Activated T-helper 1 cell treated with anti-CD3 and anti-CD28 coated beads, Interleukin-2, amount 50 U/mL, for 16 hours (primary cell): ENCODE results near the gene ZBTB25.

Source experiments
- DNase-seq, 2 donors: peaks; one replicate each; pipeline ENCODE4 v3.0.0-alpha.2; 2020; ENCODE audit warnings: low read depth in 1 of 2, low spot score in 1 of 2

ZBTB25 gene

DNA sequence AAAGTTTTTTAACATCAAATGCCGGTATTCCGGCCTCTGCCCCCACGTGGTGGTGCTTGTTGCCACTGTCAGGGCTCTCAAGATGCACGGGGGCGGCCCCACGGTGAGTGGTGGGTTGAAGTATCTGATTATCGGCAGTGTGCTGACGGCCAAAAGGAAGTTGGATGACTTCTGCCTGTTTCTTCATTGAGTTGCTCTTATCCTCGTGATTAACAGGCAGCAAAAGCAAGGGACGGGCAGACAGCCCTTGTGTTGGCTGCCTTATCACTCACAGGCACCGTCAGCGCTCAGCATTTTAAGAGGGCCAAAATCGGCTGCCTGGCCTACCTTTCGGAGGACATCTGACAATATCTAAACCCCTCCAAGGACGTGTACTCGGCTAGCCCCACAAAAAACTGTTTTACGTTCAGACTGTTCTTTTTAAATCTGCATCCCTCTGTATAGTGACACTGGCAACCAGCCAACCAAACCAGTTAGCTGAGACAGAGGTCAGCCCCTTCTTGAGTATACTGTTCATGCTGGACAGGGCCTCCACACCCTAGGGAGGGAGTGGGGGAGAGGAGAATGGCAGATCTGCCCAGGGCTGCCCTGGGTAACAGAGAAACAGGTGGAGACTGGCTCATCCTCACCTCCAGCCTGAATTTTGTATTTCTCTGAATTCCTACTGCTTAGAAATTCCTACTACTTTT, 61.2 kb downstream of the ZBTB25 start:
- DNase-seq, result no peak

DNA sequence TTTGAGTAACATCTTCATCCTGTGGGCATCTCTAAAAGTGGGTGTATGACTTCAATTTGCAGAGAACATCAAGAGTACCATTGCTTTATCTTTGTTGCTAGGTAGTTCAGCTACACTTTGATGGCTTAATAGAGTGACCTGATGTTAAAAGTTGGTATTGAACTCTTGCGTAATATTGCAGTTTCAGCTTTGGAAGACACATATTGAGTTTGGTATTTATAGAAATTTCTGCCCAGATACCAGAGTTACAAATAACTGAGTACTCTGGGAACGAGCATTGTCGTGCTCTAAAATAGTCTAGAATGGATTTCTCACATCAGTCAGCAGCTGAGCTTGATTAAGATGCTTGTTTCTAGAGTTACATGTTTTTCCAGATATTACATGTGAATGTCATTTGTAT, 63.1 kb downstream of the ZBTB25 start:
- no peak for DNase-seq

DNA sequence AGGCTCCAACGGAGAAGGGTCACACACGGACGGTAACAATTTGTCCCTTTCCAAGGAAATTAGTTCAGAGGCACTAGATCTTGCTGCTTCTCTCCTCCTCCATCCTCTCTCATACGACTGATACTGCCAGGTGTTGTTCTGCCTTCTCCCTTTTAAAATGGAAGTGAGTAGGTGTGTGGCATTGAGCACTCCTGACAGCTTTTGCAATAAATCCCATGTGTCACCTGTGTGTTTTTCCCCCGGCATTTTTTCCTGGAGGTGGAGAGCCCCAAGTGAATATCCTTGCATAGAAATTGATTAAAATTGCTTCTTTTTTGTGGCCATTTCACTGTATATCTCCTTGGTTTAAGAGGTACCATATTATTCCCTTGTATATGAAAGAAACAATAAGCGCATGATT, 64.5 kb downstream of the ZBTB25 start:
- DNase-seq, result no peak

DNA sequence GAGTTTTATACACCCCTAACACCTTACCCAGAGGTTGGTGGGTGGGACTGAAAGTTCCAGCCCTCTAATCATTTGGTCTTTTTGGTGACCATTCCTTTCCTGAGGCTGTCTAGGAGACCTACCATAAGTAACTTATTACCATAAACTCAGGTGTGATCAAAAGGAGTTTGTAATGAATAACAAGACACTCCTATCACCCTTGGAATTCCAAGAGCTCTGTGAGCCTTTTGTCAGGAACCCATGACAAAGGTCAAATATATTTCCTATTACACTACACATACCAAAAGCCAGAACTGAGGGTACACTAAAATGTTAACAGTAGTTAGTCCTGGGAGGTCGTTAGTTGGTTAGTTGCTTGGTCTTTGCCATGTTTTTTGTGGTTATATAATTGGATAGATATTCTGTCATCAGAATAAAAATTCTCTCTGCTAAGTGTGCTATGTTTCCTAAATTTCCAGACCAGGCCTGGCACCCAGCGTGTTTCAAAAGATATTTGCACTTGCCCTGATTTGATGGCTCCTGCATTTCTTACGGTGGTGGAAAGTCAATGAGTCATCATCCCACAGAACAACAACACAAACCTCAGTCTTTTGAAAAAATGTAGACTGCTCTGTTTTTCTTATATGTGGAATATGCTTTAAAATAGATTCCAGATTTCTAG, 65.3 kb downstream of the ZBTB25 start:
- DNase-seq, result no peak

DNA sequence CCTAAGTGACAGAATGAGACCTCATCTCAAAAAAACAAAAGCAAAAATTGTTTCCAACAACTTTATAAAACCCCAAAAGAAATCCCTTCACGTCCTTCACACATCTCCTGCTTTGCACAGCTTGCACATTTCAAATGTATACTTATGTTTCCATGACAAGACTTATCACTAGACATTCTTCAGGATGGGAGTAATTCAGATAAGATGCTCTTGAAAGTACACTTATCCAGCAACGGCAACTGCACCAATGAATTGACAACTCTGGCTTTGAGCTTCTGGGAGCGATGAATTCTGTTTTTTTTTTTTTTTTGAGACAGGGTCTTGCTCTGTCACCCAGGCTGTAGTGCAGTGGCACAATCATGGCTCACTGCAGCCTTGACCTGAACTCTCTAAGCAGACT, 69.1 kb downstream of the ZBTB25 start:
- no peak for DNase-seq

DNA sequence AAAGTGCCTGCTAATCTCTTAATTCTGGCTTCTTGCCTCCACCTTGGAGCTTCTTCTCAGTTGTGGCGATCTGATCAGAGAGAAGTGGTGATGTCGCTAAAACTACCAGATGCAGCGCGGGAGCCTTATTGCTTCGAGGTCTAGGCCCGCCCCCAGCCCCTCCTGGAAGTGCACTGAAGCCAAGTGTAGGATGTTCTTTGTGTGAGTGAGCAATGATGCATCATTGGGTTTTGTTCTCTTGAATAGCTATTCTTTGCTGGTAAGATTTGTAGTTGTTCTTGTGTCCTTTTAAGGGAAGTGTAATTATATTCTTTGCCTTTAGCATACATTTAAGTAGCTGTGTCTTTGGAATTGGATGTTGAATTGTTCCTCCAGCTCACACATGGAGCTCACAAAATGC, 79.7 kb downstream of the ZBTB25 start:
- no peak for DNase-seq

DNA sequence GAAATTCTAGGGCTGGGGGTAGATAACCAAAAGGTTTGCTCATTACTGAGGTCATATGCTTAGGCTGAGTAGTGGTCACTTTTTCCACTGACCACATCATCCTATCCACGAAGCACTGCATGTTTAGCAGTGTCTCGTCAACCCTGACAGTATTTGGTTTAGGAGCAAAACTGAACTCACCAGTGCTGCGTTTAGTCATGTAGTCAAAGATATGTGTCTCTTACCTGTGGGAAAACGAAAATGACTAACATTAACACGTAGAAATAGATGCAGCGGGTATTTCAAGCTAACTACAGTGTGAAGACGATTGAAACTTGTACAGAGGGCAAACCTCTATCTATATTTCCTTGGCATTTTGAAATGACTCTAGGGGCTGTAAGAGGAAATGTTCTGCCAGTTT, 80.9 kb downstream of the ZBTB25 start:
- DNase-seq, result no peak

DNA sequence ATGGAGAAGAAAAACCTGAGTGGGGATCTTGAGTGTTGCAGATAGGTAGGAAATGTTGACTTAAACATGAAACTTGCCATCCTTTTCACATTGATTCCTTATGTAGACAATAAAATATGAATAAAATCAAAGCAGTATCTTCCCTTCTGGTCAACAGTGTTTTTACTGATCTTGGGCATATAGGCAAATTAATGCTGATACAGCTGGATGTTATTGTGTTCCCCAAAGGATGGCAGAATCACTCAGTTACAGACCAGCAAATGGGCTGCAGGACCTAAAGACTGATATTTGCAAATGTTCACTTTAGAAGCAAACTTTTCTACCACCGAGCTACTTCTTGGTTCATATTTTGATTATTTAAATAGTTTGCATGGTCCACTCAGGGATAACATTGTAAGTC, 81.6 kb downstream of the ZBTB25 start:
- no peak for DNase-seq

DNA sequence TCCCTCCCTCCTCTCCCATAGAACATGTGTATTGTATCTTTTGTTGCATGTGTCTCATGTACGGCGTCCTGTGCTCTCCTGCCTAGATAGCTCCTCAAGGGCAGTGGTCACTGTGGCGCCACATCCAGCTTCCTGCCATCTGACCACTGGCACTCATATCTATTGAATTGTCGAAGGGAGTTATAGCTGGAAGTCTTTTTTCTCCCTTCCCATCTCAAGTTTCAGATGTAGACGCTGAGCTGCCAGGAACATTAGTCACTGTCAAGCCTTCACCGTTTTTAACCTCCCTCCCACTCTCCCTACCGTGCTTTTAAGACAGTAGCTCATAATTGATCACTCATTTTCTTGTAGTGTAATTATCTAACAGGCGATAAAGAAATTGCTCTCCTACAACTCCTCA, 82.5 kb downstream of the ZBTB25 start:
- no peak for DNase-seq

DNA sequence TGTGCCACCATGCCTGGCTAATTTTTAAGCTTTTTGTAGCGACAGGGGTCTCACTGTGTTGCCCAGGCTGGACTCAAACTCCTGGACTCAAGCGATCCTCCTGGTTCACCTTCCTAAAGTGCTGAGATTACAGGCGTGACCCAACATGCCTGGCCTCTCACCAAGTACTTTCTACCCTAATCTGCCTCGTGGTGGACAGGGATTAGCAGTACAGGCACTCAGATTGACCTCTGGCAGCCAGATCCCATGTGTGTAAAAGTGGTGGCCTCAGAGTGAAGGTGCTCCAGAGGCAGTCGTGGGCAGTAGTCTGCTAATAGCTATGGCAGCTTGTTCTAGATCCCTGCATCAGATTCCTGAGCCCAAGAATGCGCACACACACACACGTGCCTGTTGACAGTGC, 84.6 kb downstream of the ZBTB25 start:
- no peak for DNase-seq

DNA sequence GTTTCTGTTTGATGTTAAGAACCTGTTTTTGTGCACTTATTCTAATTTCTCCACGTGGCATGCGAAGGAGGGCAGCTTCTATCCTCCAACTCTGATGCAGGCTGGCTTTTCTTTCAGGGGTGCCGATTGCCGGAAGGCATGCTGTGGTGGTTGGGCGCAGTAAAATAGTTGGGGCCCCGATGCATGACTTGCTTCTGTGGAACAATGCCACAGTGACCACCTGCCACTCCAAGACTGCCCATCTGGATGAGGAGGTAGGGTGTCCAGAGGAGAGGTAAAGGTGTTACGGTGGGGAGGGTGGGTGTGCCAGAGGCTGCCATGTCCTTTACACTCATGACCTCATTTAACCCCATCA, 85.9 kb downstream of the ZBTB25 start:
- DNase-seq, result no peak

DNA sequence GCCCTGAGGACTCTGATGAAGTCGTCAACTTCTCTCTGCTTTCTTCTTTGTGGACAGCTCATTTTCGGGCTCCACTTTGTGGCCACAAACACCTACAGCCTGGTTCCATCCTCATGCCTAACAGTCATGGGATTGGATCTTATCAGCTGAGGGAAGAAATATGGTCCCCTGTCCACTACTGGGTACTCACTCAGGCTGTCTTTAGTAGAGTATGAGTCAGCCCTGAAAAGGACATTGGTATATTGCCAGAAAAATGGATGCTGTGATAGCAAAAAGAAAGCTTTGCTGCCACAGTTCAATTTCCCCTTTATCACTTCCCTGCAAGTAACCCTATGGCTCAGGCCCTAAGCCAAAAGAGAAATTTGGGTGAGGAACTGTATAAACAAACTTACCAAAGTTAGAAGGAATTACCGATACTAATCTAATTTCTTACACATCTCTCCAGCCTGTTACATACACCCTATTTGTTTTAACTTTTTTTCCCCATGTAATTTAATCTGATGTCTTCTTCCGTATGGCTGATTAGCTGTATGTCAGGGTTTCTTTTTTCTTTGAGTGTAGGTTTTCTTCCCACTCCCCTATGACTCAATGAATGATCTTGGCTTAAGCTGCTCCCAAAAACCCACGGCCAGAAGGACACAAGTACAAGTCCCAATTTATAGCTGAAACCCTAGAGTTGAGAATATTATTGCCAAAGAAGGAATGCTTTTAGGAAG, 86.4 kb downstream of the ZBTB25 start:
- DNase-seq, result no peak

DNA sequence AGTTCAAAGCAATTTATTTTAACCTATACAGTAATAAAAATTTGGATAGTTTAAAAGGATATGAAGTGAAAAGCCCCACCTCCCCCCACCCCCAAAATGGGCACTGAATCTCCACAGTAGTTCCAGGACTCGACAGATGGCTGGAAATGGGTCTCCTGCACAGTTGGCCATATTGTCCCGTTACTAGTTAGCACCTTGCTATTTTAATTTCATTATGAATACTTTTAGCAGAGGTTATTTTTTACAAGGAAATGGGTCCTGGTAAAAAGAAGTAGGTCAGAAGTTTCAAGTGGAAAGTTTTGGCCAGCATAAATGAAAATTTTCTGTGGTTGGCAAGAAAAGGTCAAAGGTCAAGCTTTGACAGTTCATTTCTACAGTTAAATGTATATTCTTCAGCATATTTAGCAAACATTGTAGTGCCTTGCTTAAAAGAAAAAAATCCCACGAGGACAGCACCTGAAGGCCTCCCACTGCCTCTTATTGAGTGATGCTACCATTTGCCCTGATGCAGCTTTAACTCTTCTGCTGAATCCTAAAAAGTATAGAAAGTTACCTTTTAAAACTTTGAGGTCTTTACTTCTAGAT, 87.2 kb downstream of the ZBTB25 start:
- DNase-seq, result no peak

DNA sequence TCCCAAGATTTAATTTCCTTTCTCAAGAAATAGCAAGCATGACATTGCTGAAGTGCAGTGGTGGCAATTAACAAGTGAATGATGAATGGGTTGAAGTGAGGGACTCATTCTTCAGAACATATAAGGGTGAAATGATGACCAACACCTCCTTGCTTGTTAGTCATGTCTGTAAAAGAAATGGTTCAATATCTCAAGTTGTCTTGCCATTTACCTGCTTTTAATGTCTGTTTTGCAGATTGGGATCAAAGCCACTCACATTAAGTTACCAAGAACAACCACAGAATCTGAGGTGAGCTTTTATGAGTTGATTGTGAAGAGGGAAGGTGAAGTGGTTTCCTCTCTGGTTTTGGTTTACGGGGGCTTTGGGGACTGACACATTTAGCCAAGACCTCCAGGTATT, 91.4 kb downstream of the ZBTB25 start:
- DNase-seq, result no peak

DNA sequence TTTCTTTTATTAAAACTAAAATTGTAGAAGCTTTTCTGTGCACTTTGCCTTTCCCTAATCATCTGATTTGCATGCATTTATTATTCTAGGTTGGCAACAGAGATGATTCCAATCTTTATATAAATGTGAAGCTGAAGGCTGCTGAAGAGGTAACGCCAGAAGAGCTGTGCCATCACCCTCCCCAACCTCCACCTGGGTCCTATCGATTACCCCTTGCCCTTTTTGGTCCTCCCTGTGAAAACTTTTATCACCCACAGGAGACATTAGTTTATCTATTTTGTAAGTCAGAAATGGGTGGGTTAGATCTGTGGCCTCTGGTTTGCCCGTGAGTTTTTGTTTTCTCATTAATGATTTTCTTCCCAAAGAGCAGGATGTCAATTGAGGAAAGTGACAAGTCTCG, 92.6 kb downstream of the ZBTB25 start:
- no peak for DNase-seq

DNA sequence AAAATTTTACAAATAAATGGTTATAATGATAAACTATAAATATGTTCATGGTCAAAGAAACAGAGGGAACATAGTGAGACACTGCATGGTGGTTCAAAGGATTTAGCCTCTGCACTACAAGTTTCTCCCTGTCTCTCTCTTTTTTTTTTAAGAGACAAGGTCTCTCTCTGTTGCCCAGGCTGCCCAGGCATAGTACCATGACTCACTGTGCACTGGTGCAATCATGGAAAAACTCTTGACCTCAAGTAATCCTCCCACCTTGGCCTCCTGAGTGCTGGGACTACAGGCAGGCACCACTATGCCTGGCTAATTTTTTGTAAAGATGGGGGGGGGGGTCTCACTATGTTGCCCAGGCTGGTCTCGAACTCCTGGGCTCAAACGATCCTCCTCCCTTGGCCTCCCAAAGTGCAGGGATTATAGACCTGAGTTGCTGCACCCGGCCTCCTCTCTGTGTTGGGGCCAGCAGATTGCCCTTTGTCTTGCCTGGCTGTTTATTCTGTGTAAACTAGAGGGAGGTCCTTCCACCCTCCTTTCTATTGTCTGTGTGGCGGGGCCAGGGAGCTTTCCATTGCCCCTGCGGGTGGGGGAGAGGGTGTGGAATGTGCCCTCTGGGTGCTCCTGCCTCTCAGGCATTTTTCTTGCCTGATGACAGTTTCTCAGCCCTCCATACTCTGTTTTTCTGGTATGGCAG, 93.4 kb downstream of the ZBTB25 start:
- no peak for DNase-seq

DNA sequence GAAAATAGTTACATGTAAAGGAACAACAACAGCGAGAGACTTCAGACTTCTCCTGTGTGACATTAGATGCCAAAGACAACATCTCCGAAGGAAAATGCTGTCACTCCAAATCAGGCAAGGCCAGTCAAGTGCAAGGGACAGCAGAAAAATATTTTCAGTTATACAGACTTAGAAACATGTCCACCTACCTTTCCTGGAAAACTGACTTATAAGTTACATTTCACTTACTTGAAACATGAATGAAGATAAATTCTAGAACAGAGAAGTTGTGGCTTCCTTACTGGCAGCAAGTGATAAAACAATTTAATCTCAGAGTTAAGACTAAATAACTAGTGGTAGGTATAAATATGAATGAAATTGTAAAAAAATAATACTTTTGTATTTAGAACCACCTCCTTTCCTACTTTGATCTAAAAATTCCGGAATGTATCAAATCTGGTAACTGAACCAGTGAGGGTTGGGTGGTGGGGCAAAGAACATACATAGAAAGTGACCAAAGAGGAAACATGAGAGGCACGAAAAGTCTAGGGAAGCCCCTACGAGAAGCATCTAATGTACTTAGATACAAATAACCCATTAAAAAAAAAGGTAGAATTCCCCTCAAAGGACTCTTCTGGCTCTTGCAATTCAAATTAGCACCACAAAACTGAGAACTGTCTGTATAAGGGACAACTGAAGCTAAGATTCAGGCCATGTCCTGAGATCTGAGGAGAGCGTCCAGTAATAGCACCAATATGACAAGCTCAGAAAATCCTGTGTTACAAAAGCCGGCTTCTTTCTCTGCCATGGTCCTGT, 94.3 kb downstream of the ZBTB25 start:
- DNase-seq, result no peak

DNA sequence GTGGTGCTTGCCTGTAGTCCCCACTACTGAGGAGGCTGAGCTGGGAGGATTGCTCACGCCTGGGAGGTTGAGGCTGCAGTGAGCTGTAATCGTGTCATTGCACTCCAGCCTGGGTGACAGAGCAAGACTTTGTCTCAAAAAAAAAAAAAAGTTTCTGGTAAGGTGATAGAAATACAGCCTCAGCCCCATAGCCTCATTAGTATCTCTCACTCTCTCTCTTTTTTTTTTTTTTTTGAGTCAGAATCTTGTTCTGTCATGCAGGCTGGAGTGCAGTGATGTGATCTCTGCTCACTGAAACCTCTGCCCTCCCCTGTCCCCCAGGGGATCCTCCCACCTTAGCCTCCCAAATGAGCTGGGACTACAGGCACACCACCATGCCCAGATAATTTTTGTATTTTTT, 96.3 kb downstream of the ZBTB25 start:
- DNase-seq, result no peak

DNA sequence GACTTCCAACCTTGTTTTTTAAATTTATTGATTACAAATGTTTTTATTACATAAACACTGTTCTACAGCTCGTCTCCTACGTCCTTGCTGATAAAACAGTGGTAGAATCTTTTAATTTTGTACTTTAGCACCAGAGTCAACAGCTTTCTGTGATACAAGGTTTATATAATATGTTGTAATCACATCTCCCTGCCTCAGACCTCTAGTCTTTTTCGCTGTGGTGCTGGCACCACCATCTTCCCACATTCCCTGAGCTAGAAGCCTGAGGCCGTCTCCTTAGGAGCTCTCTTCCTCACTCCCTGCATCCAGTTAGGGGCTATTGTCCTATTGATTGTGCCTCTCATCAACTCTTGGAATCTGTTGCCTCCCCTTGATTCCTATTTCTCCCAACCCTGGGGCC, 98.3 kb downstream of the ZBTB25 start:
- DNase-seq, result no peak

DNA sequence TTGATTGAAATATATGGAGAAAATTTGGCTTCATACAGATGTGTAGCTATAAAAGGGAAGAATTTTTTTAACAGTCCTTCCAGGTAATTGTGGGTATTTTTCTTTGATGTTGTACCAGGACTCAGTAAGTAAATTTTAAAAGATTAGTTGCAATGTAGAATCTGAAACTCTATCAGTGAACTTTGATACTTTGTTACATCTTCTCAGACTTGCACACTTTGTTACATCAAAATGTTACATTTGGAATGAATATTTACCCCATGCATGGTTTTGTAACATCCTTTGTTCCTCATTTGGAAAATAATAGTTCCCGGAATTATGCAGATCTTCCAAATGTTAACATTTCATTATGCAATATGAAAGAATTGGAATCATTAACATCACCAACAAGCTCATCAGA, 101.7 kb downstream of the ZBTB25 start:
- DNase-seq, result no peak
